Measurements from ENCODE around the gene MPG.

Gene MPG

DNA sequence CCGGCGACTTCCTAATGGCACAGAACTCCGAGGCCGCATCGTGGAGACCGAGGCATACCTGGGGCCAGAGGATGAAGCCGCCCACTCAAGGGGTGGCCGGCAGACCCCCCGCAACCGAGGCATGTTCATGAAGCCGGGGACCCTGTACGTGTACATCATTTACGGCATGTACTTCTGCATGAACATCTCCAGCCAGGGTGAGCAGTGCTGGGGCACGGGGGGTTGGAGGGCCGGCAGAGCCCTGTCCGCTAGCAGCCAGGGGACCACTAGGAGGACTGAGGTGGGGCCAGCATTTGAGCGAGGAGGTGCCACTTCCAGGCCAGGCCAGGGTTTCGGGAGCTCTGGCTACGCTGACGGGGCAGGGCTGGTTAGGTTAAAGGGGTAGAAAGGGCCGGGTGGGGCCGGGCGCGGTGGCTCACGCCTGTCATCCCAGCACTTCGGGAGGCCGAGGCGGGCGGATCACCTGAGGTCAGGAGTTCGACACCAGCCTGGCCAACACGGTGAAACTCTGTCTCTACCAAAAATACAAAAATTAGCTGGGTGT, 5.1 kb downstream of the MPG start:
- DNase-seq = no peak

DNA sequence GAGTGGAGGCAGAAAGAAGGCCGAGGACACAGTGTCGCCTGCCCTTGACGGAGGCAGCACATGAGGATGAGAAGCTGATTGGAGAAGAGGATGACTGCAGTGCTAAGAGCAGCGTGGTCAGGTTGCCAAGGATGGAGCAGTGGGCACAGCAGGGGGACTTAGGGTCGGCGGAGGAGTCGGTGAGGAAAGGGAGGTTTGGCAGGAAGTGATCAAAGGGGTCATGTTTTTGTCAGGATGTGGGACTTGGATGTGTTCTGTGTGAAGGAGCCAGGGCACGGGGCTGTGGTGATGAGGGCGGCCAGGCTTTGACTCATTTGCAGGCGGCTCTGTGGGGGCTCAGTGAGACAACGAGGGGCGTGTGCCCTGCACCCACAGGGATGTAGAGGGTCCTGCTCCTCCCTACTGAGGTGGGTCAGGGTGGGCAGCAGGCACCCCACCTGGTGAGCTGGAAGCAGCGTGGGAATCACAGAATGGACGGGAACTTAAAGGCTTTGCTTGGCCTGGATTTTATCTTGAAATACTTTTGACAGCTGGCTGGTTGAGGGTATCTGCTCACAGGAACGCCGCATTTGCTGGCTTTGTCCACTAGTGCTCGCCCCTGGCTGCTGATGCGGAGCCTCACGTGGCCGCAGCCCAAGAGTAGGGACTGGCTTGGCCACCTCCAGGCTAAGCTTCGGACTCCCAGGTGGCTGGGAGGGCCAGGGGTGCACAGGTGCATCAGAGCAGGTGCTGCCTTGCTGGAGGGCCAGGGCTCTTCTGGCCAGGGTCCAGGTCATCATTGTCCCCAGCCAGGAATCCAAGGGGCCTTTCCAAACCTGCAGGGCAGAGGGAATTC, 6.0 kb downstream of the MPG start:
- no peak for DNase-seq

DNA sequence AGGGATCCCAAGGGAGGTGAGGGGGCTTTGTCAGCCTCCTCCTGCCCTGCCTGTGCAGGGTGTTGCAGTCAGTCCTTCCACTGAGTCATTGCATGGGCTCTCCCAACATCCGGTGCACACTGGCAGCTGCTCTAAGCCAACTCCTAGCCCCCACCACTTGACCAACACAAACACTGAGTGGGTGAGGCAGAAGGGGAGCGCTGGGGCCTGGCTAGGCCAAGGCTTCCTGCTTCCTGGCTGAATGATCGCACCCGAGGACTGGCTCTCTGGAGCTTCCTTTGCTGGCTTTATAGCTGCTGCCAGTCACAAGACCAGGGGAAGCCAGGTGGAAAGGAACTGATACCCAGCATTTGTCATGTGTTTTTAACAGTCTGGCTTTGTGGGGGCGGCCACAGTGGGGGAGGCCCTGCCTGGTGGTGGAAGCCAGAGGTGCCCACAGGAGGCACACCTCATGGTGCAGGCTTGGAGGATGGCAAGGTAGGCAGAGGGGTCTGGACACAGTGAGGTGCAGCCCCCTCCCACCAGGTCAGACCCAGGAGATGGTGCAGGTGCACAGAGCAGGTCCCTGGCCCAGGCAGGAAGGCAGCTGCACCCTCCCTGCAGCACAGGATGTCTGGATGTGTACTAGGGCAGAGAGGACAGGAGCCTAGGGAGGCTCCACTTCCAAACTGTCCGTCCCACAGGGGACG, 6.8 kb downstream of the MPG start:
- no peak for DNase-seq

DNA sequence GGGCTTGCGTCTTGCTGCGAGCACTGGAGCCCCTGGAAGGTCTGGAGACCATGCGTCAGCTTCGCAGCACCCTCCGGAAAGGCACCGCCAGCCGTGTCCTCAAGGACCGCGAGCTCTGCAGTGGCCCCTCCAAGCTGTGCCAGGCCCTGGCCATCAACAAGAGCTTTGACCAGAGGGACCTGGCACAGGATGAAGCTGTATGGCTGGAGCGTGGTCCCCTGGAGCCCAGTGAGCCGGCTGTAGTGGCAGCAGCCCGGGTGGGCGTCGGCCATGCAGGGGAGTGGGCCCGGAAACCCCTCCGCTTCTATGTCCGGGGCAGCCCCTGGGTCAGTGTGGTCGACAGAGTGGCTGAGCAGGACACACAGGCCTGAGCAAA, 7.4 kb downstream of the MPG start:
- DNase-seq = no peak

DNA sequence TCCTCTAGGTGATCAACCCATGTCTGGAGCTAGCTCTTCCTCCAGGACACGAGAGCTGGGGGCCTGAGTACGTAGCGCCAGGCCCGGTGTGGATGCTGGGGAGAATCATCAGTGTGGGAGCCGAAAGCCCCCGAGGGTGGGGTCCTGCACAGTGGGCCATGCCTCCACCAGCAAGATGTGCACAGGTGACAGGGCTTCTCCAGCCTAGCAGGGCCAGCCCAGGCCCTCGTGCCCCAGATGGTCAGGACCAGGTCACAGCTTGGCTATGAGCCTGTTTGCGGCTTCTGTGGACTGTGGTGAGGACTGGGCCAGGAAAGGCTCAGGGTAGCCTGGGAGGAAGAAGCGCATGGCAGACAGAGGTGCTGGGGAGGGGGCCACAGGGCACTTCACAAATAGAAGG, 7.8 kb downstream of the MPG start:
- DNase-seq = no peak

DNA sequence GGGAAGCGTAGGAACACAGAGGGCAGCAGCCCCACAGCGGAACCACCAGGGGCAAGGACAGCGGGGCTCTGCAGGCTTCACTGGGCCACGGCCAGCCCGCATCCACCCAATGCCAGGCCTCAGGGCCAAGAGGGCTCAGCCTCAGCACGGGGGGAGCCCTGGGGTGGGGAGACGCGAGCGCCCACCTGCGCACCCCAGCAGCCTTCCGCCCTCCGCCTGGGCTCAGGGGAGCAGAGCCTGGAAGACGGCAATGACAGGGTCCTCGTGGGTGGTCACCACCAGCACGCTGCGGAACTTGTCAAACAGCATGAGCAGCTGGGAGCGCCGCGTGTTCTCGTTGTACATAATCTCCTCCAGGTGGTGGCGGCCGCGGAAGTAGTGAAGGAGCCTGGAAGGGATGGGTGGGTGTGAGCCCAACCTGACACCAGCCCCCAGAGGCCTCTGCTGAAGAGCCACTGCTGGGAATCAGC, 8.5 kb downstream of the MPG start:
- no peak for DNase-seq

DNA sequence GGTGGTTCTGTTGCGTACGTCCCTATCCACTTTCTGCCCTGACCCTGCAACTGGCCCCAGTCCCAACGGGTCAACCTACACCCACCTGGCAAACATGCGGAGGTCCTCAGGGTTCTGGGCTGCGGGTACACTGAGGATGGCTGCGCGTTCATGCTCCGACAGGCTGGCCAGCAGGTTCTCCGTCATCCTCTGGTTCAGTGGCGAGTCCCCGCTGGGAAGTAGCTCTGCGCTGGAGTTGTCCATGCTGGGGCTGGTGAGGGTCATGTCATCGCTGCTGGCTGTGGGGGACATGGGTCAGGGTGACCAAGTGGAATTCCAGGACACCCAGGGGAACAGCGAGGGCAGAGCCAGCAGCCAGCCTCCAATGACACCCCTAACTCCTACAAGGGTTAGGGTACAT, 10.6 kb downstream of the MPG start:
- DNase-seq = no peak

DNA sequence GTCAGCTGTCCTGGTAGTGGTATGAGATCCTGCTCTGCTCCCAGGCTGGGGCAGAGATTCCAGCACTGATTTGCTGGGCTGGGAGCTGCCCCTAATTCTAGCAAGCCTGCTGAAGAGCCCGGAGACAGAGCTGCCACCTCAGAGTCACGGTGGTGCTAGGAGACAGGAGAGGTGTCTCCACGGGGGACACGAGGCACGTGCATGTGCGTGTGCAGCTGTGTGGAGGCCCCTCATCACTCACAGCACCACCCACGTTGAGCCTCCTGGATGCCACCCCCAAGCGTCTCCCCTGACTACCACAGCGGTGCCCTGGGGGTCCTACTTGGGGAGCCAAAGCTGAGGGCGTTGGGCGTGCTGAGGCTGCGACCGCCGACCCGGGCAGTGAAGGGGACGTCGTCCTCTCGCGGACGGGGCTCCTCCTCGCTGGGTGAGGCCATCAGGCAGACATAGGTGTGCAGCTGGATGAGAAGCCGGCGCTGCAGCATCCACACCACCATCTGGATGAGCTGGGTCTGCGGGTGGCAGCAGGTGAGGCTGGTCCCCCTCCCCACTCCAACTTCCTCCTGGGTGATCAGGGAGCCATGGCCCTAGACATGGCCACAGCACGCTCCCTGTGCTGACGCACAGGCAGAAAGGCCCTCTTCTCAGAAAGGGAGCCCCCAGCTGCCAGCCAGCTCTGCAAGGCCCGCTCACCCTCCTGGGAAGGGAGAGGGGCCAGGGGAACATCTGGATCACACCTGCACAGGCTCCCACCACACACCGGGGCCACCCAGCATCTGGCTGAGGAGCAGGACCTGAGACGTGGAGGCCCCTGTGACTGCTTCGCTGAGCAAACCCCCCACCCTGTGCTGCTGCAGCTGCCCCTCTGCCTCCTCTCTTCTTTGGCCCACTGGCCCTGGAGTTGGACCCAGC, 11.6 kb downstream of the MPG start:
- DNase-seq = no peak

DNA sequence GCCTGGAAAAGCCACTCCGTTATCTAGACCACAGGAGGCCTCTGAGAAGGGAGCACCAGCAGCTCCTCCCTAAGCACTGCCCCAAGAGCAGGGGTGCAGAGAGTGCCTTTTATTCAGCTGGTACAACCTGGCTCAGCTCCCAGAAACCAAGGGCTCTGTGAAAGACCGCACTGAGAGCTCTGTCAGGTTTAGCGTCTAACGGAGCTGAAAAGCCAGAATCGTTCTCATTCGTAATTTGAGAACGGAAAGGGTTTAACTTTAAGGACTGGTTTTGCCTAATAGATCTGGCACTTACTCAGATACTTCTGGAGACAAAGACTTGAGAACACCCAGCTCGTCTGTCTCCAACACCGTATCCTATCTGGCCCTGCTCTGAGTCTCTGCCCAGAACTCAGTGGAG, 13.5 kb downstream of the MPG start:
- DNase-seq = no peak

DNA sequence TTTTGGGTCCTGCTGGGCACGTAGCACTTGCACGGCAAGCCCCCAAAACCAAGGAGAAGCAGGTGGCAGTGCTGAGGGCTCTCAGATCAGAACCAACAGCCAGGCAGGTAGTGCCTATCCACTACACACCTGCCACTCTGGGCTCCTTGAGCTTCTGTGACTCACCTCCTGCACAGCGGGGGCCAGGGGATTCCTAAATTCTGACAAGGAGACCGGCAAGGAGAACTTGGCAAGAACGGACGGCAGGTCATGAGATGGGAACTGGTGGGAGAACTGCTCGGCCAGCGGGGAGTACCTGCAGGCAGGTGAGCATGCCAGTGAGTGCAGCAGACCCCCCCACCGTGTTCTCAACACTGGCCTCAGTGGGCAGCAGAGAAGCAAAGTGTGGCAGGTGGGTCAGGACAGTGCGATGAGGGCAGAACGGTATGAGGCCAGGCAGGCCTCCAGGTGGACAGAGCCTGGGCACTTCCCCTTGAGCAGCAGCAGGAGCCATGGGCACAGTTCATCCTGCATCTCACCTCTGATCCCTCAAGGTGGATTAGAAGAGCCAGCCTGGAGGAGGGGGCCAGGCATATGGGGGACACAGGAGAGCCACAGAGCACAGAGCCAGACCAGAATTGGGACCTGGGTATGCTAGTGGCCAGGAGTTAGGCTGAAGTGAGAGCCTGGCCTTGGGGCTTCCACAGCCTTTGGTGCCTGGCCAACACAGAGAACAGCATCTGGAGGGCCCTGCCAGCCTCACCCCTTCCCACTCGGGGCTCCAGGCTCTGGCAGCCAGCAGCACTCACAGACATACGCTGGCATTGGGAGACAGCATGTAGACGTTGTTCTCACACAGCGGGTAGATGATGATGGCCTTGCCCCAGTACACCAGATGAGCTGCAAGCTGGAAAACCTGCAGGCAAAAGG, 14.7 kb downstream of the MPG start:
- DNase-seq = no peak

DNA sequence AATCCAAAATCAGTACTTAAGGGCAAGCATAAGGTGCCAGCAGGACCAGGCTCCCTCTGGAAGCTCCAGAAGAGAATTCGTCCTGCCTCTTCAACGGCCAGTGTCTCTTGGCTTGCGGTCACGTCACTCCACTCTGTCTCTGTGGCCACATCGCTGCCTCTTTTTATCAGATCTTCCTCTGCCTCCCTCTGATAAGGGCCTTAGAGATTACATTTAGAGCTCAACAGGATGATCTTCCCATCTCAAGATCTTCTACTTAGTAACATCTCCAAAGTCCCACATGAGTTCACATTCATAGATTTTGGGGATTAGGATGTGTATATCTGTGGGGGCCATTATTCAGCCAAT, 16.9 kb downstream of the MPG start:
- DNase-seq = no peak

DNA sequence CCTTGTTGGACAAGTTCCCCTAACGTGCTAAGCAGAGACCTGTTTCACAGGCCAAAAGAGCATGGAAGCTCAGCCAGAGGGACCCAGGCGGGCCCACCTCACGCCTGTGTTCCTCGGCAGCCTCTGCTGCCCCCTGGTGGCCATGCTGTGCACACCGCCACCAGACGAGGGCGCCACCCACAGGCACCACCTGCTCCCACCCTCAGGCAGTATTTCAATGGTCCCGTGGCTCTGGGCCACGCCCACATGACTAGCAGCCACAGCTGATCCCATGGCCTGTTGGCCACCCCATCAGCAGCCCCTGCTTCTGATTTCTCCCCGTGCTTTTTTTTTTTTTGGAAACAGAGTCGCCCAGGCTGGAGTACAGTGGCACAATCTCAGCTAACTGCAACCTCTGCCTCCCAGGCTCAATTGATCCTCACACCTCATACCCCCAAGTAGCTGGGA, 18.9 kb downstream of the MPG start:
- DNase-seq = peak; percentile 71

DNA sequence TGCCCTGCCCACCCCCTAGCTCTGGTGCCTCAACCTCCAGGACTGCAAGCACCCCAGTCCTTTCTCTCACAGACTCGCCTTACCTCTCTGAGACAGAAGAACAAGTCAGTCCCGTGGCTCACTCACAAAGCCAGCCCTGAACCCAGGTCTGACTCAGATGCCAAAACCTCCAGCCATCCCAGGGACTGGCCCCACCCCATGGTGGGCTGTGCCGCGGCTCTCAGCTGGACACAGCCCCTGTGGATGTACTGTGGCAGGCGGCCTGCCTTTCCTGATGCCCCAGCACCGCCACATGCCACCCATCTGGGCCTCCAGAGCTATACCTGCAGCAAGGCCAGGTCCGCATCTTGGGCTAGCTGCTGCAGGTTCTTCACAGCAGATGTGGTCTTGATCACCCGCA, 19.8 kb downstream of the MPG start:
- no peak for DNase-seq

DNA sequence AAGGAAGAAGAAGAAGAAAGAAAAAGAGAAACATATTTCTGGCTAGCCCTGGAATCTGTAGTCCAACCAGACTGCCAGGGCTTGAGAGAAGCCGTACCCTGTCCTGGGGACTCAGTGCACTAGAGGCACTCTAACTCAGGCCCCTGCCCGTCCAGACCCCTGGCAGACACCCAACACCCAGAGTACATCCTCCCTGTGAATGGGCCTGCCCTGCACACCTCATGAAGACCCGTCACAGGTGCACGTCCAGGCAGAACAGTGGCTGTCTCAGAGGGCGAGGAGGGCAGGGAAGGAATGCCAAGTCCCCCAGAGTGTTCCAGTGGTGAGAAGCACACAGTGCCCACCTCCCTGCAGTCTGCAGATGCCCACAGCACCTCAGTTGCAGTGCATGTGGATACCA, 23.0 kb downstream of the MPG start:
- DNase-seq = no peak

DNA sequence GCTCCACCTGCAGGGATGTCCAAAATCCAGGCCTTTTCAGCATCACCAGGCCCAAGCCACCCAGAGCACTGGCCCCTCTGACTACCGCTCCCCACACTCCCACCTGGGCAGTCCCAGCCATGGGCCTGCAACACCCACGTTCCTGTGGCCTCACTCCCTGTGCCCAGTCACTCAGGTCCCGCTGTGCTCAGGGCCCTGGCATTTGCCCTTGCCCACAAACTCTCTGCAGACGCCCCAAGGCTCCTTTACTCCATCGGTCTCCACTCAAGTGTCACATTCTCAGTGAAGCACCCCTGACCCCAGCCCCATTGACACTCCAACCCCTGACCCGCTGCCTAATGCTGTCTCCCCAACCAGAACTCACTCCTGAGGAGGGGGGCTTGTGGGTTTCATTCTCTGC, 23.6 kb downstream of the MPG start:
- DNase-seq = no peak

DNA sequence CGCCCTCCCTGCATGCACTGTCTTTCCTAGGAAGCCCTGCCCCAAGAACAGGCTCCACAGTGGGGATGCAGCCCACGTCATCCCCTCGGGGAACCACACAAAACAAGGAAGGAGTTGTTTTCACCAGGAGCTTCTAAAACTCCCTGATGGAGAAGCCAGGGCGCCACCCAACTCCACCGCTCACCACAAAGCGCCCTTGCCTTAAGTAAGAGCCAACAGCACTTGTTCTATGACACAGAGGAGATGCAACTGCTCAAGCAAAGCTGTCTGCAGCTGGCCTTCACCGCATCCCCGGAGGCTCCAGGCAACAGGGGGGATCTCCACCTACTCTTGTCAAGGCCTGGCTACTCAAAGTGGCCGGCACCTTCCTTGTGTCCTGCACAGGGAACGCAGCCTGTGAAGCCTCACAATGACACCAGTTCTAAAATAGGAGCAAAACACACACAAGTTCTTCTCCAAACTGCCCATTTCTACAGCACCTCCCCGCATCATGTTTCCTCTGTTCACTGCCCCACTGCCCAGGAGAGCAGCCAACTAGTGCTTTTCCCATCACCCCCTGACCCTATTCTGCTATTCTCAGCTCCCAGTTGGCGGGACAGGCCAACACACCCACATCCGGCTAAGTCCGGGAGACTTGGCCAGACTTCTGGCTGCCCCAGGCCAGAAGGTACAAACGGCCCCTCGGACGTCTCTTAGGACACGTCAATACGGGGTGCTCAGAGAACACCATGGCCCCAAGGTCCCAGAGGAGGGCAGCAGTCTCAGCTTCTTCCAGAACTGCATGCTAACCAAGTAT, 24.2 kb downstream of the MPG start:
- peak; percentile 31 for DNase-seq

DNA sequence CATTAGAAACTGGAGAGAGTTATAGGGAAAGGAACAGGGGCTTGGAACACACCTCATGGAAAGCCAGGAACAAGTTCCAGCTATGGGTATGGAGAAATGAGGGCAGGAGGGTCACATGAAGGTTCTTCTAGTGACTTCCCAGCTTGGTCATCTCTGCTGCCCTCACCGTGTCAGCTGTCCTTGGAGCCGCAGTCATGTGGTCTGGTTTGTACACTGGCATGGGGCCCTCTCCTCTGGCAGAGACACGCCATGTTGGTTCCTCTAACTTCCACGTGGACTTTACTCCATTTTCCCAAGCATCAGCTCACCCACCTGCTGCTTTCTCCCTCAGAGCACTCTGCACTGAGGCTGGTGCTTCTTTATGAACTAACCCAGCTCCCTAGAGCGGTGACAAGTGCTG, 26.3 kb downstream of the MPG start:
- DNase-seq = no peak

DNA sequence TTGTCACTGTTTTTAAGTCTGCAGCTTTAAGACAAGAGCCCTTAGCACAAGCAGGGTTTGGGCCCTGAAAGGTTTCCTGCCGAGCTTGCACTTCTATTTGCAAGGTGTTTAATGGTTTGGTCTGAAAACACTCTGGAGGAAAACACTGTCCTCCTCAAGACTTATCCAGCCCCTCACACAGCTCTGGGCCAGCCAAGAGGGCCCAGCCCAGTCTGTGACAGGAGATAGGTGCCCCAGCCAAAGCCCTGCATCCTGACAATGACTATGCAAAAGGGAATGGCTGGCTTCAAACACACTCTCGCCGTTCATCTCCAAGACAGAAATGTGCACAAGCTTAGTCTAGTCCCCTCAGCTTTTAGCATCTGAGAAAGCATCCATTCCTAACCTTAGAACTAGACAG, 26.9 kb downstream of the MPG start:
- DNase-seq = no peak

DNA sequence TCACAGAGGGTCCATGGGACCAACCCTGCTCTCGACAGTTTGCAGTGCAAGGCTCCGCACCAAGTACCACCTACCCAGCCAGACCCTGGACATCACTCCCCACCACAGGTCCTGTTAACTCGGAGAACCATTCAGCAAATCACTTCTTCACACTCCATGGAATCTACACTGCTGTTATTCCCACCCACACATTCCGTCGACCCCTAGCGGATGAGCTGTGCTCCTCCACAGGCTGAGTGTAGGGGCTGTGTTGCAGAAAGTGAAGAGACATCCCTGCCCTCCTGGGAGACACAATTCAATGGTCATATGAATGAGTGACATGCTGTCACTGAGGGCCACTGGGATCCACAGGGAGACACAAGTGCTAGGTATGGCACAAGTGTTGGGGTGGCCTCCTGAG, 27.5 kb downstream of the MPG start:
- DNase-seq = no peak

DNA sequence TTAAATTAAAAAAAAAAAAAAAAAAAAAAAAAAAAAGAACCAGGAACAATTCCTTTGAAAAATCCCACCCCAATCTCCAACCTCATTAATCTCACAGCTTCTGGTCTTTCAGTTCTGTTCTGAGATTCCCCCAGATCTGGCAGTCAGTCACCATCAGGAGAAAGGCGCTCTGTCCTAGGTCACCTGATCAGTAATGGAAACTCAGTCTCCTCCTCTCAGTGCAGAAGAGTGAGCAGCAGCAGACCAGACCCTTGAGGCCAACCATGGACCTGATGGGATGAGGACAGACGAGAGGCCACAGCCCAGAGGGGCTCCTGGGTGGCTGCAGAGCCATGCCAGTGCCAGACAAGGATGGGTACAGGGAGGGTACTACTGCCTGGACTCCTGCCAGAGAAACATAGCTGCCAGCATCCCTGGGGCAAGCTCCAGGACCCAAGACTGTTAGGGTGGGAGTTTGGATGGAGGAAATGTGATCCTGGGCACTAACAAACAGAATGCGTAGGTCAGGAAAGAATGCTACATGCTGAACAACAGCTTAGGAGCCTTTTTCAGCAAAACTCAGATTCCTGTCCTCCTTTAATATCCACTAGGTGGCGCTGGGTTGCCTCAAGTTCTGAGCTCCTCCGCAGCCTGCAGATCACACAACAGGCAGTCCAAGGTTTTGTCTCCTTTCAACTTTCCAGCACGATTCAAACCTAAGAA, 28.7 kb downstream of the MPG start:
- DNase-seq = peak; percentile 50
